ENCODE results near the gene MFSD6. TPM values are rescaled to one million over a fixed set of nuclear protein-coding genes. Genes with fewer than 3 reads are reported as not detected.

The MFSD6 gene
- total RNA-seq, 4 donors from 2014 or later, result 87.1 to 96.6 (median 92.4) TPM

- no peak for DNase-seq (ENCODE audit: low spot score in 2 of 2)
- H3K4me3 ChIP-seq, result no peak overlapping the region
- H3K36me3 ChIP-seq, result peaks cover 0 to 12% (median 0%) of the 10 kb centered on the region in 3 donors
- H3K4me1 ChIP-seq, result peaks cover 4 to 48% (median 13%) of the 10 kb centered on the region in 4 donors
- WGBS, 2 donors, result 67 to 73% methylated on average over 2 of the region's 2 CpGs
- peak overlapping the region in 3 of 4 donors; percentile 8 to 62 (median 40) for H3K27ac ChIP-seq
- H3K27me3 ChIP-seq, result no peaks in the 10 kb centered on the region
- no peaks in the 10 kb centered on the region for H3K9me3 ChIP-seq
- no peak for TF ChIP-seq POLR2A (IDR thresholded peaks at IDR 0.05)
- TF ChIP-seq, protein P1, sequence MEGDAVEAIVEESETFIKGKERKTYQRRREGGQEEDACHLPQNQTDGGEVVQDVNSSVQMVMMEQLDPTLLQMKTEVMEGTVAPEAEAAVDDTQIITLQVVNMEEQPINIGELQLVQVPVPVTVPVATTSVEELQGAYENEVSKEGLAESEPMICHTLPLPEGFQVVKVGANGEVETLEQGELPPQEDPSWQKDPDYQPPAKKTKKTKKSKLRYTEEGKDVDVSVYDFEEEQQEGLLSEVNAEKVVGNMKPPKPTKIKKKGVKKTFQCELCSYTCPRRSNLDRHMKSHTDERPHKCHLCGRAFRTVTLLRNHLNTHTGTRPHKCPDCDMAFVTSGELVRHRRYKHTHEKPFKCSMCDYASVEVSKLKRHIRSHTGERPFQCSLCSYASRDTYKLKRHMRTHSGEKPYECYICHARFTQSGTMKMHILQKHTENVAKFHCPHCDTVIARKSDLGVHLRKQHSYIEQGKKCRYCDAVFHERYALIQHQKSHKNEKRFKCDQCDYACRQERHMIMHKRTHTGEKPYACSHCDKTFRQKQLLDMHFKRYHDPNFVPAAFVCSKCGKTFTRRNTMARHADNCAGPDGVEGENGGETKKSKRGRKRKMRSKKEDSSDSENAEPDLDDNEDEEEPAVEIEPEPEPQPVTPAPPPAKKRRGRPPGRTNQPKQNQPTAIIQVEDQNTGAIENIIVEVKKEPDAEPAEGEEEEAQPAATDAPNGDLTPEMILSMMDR (IDR thresholded peaks at IDR 0.05), result no peak
- no peak for TF ChIP-seq EP300 (IDR thresholded peaks at IDR 0.05)
Observed at GRCh38 chr2:190415794-190416775, 7.9 kb downstream of the MFSD6 start.

DNA sequence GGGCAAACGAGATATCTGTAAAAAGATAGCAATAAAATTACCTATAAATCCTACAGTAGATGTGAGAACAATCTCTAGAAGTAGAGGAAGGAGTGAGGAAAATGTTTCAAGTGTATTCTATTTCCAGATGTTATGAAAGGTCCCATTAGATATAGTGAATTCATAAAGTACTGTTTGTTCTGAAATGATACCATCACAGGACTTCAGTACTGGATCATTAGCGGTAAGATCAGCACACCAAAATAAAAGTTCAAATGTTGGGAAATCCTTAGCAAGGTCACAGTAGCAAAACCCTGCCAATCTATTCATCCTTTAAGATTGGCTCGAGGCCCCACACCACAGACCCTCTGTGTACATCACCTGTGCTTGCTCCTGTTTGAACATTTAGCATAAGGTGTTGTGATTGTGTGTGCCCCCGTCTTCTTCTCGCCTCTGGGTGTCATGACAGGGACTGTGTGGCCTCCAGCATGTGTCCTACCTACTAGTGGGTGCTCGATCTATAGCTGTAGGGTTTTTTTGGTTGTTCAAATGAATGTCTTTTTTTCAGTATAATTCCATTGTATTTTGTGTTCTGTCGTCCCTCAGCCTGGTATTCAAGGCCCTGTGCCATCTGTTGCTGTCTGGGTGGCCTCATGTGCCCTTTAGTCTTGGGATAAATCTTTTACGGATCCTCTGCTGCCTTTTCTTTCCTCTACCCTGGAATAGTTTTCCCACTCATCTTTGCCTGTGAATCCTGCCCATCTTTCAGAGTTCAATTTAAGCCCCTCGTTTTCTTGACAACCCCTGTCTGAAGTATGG, 9.1 kb downstream of the MFSD6 start:
- TF ChIP-seq, protein P1 (IDR thresholded peaks at IDR 0.05), result no peak
- TF ChIP-seq POLR2A (IDR thresholded peaks at IDR 0.05) (no peak), EP300 (IDR thresholded peaks at IDR 0.05) (no peak)
- WGBS, 2 donors, result 81 to 85% methylated on average over 9 of the region's 9 CpGs

DNA sequence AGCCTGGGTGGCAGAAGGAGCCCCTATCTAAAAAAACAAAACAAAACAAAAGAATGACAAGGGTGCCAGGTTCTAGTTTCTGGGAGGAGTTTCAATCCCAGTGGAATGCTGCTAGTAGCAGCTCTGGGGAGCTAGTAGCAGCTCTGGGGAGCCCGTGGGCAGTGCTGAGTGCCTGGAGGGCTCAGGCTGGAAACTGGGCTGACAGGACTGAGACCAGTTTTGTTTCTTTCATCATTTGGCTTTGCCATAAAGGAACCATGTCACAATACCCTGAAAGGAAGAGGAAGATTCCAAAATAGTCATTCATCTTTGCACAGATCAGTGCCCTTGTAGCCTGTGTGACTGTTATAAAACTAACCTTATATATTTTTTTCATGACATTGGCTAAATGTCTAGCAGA, 10.6 kb downstream of the MFSD6 start:
- no peak overlapping the region for H3K27ac ChIP-seq
- DNase-seq (ENCODE audit: low spot score in 2 of 2), result no peak
- TF ChIP-seq, protein P1 (IDR thresholded peaks at IDR 0.05), result no peak
- TF ChIP-seq EP300 (IDR thresholded peaks at IDR 0.05) (no peak), POLR2A (IDR thresholded peaks at IDR 0.05) (no peak)
- no peaks in the 10 kb centered on the region for H3K27me3 ChIP-seq
- WGBS, 2 donors, result 44 to 74% methylated on average over 1 of the region's 1 CpG
- peaks cover 4 to 38% (median 13%) of the 10 kb centered on the region in 4 donors for H3K4me1 ChIP-seq
- peaks cover 0 to 12% (median 0%) of the 10 kb centered on the region in 3 donors for H3K36me3 ChIP-seq
- no peaks in the 10 kb centered on the region for H3K9me3 ChIP-seq
- no peak overlapping the region for H3K4me3 ChIP-seq

More for the DNA sequence above, 9.1 kb downstream of the MFSD6 start:
- no peaks in the 10 kb centered on the region for H3K27me3 ChIP-seq
- H3K4me3 ChIP-seq, result no peak overlapping the region
- peak overlapping the region in 1 of 4 donors; percentile 62 for H3K27ac ChIP-seq
- peaks cover 0 to 12% (median 0%) of the 10 kb centered on the region in 3 donors for H3K36me3 ChIP-seq
- H3K9me3 ChIP-seq, result no peaks in the 10 kb centered on the region
- DNase-seq (ENCODE audit: low spot score in 2 of 2), result no peak
- peaks cover 4 to 48% (median 13%) of the 10 kb centered on the region in 4 donors for H3K4me1 ChIP-seq

DNA sequence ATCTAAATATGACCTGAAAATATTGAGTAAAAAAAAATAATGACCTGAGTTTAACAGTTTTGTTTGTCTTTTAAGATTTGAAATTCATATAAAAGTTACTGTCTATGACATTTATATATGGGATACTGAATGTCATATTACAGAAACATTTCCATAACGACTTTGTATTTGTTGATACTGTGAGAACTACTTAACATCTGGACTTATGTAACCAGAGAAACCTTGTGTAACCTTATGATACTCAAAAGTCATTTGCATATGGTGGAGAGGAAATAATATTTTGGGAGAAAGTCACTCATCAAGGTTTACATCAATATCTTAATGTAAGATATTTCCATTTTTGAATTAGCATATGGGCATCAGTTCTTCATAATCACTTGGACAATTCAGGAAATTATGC, 12.6 kb downstream of the MFSD6 start:
- TF ChIP-seq, protein P1 (IDR thresholded peaks at IDR 0.05), result no peak
- no peak for TF ChIP-seq POLR2A (IDR thresholded peaks at IDR 0.05)
- no peak for TF ChIP-seq EP300 (IDR thresholded peaks at IDR 0.05)
- no peak overlapping the region for H3K27ac ChIP-seq
- no peak for DNase-seq (ENCODE audit: low spot score in 2 of 2)
- no peaks in the 10 kb centered on the region for H3K27me3 ChIP-seq
- peaks cover 0 to 12% (median 0%) of the 10 kb centered on the region in 3 donors for H3K36me3 ChIP-seq
- WGBS, 2 donors, result 55 to 74% methylated on average over 1 of the region's 1 CpG
- no peak overlapping the region for H3K4me3 ChIP-seq
- peaks cover 0 to under 1% (median 0%) of the 10 kb centered on the region in 4 donors for H3K9me3 ChIP-seq
- peaks cover 4 to 33% (median 10%) of the 10 kb centered on the region in 4 donors for H3K4me1 ChIP-seq
